T-helper 2 cell treated with Interferon-gamma antibody and Interleukin-4, amounts not matched to agents 100 ng/mL and 5 ng/mL, for 36 hours (primary cell): ENCODE data around the gene MAT2A. TPM values are rescaled to one million over a fixed set of nuclear protein-coding genes. Genes with fewer than 3 reads are reported as not detected.
"Not testable (repeated sequence)": the region's sequence is repeated elsewhere in the genome, so short reads cannot be mapped to it uniquely, and the experiment has no call there.

Experiments used
- intact Hi-C: fragments of 100-400 bp; cut with micrococcal nuclease; formaldehyde crosslinking; loops from one replicate; pipeline ENCODE4 v1.15.1; 2023
- total RNA-seq: library from RNA; stranded (reverse); gene quantifications from 2 replicates; pipeline ENCODE4 v1.2.3, GENCODE V29; 2022

MAT2A gene
- total RNA-seq, 1 donor from 2014 or later, result 333 TPM

DNA sequence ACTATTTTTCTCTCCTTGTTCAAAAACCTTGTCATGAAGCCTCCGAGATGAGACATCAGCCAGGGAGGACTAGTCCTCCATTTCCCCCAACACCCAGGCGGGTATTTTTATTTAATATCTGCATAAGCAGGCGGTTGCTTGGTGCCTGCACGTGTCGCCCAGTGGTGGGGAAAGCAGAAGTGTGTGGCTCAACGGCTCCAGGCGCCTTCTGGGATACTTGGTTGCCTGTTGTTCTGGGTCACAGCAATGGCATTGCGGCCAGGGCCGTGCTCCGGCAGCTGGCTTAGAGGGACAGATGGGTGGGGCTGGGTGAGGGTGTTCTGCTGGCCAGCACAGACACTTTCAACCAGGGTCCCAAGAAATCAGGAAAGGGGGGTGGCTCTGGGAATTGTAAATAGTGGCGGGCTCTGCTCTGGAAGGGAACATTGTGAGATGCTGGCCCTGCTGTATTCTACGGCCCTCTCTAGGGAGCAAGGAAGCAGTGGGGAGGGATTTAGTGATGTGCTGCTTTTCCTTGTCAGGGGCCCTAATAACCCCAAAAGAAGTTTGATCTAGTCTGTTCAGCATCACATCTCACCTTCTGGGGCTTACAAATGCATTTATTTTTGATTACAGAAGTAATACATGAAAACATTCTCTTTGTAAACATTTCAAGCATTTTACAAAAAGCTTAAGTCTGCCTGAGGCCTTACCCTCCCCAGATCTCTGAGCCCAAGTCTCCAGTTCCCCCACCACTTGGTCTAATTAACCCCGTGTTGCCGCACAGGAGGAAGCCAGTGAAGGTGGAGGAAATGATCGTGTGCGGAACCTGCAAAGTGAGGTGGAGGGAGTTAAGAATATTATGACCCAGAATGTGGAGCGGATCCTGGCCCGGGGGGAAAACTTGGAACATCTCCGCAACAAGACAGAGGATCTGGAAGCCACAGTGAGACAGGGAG, 39.5 kb downstream of the MAT2A start:
- intact Hi-C loops, result loop anchor here (2.0 kb wide), 1 partner anchor 16 kb away; the partner anchor contains the start of gene RNF181

- intact Hi-C loops, result loop anchor here (2.0 kb wide), 1 partner anchor 15 kb away; the partner anchor contains the start of gene RNF181
Measured at GRCh38 chr2:85579266-85579935, 40.4 kb downstream of the MAT2A start.

DNA sequence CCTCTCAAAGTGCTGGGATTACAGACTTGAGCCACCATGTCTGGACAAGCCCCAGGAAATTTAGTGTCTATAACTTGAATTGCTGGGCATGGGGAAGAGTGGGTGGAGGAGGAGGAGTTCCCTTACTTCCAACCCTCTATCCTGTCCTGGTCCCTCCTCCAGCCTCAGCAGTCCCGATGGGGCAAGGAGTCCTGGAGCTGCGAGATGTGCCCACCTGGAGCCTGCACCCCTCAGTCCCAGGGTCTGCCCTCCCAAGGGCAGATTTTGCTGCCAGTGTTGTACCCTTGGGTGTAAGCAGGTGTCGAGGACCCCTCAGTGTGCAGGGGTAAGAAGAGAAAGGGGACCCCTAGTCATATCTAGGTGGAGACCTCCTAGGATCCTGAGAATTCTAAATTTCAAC, 41.2 kb downstream of the MAT2A start:
- intact Hi-C loops, result no loop called here

DNA sequence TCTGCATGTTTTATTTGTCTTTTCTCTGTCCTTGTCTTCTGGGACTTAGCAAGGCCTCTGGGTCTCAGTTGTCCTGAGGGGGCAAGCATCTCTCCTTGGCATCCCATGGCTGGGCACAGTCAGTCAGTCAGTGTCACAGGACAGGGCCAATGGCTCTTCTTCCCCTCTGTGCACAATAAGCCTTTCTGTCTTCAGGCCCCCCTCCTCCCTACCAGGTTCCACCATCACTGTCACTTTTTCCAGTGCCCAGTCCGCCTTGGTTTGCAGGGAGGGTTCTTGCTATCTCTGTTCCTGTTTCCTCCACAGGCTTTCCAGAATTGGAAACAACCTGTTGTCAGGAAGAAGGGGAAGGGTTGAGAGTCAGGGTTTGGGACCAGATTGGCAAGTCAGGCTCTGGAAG, 43.5 kb downstream of the MAT2A start:
- intact Hi-C loops, result no loop called here

DNA sequence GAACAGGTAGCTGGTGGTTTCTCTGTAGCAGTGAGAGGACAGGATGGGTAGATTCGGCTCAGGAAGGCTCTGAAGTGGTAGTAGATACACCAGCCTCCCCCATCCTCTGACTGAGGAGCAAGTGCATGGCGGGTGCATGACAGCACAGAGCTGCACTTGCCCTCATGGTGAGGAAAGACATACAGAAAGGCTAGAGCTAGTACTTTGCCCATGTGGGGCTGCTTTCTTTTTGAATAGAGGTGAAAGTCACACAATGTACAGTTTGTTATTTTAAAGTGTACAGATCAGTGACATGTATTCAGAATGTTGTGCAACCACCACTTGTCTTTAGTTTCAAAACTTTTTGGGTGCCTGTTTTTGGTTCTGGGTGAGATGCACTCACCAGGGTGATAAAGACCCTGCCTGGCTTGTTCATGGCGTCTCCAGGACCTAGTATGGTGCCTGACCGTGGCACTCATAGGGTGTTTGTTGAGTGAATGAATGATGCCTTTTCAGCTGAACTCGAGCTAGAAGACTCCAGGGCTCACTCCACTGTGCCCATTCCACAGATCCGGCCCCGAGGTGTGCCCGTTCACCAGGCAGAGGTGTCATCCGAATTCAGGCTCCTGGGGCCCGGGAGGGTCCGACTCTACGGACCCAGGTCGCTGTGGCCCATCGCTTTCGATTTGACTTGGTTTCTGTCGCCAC, 44.8 kb downstream of the MAT2A start:
- intact Hi-C loops, result loop anchor here (1.0 to 2.0 kb wide), 3 partner anchors 11 to 33 kb away; partner anchors contain the start of genes GGCX, RNF181 and USP39

GRCh38 chr2:85584354-85584856, 45.4 kb downstream of the MAT2A start, which contains the start of gene VAMP5:
Gene VAMP5, plus strand, starts transcription at chr2:85584431. Its CDS starts 60 bp downstream, at chr2:85584491.
- intact Hi-C loops, result loop anchor here (1.0 to 2.0 kb wide), 3 partner anchors 11 to 32 kb away; partner anchors contain the start of genes GGCX, RNF181 and USP39

DNA sequence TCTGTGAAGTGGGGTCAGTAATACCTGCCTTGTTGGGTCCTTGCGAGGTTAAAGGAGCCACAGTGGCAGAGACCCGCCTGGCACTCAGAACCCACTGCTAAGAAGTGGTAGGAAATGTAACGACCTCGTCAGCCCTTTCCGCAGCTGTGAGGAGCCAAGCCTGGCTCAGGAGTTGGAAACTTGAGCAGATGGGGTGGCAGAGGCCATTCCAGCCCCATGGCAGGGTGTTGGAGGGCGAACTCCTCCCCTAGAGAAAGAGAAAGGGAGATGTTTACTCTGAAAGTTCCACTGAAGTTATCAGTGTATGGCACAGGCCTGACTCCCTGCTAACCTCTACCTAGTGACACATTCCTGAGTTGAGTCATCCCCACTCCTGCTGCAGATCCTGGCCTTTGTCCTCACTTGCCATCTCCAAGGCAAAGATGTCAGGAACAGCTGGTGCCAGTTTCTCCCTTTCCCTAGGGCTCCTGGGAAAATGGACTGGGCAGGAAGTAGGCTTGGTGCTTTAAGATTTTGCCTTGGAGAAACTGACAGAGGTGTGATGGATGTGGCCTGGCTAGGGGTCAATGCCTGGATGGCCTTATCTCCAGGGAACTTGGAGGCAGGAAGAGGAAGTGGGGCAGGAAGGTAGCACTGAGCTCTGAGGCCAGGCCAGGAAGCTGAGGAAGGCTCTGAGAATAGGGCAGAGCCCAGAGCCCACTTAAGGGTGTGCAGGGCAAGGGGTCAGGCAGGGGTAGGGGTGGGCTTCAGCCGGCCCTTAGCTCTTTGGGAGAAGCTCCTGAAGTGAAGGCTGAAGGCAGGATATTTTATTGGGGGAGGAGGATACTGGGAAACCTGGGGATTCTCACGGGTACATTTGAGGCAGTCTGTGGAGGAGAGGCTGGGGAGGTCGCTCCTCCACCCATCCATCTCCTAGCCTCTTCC, 46.2 kb downstream of the MAT2A start:
- intact Hi-C loops, result loop anchor here (1.0 to 2.0 kb wide), 3 partner anchors 10 to 32 kb away; partner anchors contain the start of genes GGCX, RNF181 and USP39

- intact Hi-C loops, result loop anchor here (2.0 kb wide), 1 partner anchor 31 kb away; the partner anchor contains the start of gene USP39
Measured at GRCh38 chr2:85585781-85586105, 46.8 kb downstream of the MAT2A start.

- intact Hi-C loops, result no loop called here
Measured at GRCh38 chr2:85588236-85588635, 49.3 kb downstream of the MAT2A start.

DNA sequence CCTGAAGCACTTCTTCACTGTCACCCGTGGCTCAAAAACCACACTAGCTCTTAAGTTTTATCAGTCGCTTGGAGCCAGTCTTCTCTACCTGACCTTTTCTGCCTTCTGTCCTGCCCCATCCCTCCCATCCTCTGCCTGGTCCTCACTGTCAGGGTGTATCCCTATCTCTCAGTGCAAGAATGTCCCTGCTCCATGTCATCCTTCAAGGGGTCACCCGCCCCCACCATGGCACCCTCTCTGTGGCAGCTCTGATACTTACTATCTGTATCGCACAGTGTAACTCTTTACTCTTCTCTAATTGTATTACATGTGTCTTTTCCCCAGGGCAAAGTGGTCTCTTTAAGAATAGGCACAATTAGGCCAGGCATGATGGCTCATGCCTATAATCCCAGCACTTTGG, 49.7 kb downstream of the MAT2A start:
- intact Hi-C loops, result no loop called here

- intact Hi-C loops, result no loop called here
Measured at GRCh38 chr2:85589181-85589580, 50.2 kb downstream of the MAT2A start.

DNA sequence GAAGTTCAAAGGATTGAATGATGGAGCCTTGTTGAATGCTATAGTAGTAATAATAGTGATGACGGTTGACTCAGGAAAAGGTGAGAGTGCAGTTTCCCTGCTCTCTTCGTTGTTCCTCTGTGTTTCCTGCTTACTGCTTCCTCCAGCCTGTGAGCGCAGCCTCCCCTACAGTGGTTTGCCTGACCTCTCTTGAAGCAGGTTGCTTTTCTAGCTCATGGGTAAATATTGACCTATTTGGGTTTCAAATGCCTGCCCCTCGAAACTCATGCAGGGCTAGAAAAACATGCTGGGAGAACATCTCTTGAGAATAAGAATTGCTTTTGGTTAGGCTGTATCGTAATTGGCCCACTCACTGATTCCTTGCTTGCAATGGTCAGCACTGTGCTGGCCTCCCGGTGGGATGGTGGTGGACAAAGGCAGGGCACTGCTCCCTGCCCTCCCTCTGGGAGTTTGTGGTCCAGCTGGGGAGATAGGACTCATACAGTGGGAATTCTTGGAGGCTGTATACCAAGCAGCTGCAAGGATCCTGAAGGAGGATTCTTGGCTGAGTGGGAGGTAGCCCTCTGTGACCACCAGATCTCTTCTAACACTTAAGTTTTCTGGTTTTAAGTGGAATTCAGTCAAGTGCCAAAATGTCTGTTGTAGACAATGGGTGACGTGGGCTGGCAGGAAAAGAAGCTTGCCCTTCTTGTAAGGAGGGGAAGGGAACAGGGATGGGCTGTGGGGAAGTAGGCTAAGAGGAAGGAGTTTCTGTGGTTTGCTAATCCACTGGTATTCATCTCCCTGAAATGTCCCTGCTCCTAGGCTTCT, 51.2 kb downstream of the MAT2A start:
- intact Hi-C loops, result no loop called here

DNA sequence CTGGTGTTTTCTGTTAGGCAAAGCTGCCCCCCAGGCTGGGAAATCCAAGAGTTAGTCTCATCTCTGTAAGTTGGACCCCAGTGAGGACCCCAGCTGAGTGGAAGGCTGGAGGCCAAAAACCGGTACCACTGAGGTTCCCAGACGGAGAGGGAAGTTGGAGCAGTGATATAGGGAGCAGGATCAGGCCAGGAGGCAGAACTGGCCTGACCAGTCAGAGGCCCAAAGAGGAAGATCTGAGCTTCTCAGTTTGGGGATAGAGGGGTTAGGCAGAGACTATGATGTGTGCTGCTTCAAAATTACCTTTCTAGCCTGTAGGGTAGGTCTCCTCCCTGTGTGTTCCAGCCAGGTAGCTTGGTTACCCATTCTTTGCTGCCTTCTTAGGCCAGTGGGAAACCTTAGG, 52.0 kb downstream of the MAT2A start:
- intact Hi-C loops, result no loop called here

- intact Hi-C loops, result no loop called here
Measured at GRCh38 chr2:85591563-85591962, 52.6 kb downstream of the MAT2A start.

- intact Hi-C loops, result not testable (repeated sequence)
Measured at GRCh38 chr2:85592299-85592698, 53.3 kb downstream of the MAT2A start.

GRCh38 chr2:85593023-85593422, 54.1 kb downstream of the MAT2A start:
- intact Hi-C loops, result no loop called here
